Globus pallidus (tissue), 1 donor: Measurements from ENCODE around the gene MXRA8.

Experiments used
- DNase-seq: peaks from one replicate; pipeline ENCODE4 v3.0.0-alpha.2; 2015; ENCODE audit warnings: low spot score

MXRA8 gene

DNA sequence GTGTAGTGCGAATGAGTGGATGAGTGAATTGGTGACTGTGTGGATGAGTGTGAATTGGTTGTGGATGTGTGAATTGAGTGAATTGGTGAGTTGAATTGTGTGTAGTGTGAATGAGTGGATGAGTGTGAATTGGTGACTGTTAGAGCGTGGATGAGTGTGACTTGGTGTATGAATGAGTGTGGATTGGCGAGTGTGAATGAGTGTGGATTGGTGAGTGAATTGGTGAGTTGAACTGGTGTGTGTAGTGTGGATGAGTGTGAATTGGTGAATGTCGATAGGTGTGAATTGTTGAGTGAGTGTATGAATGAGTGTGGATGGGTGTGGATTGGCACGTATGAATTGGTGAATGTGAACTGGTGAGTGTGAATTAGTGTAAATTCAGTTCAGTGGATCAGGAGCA lies 9.0 kb upstream of the MXRA8 start:
- DNase-seq: no peak

DNA sequence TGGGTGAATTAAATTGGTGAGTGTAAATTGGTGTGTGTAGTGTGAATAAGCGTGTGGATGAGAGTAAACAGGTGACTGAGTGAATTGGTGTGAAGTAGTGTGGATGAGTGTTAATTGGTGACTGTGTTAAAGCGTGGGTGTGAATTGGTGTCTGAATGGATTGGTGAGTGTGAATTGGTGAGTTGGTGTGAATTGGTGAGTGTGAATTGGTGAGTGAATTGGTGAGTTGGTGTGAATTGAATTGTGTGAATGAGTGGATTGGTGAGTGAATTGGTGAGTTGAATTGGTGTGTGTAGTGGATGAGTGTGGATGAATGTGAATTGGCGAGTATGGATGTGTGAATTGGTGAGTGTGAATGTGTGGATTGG lies 8.3 kb upstream of the MXRA8 start:
- no peak for DNase-seq

DNA sequence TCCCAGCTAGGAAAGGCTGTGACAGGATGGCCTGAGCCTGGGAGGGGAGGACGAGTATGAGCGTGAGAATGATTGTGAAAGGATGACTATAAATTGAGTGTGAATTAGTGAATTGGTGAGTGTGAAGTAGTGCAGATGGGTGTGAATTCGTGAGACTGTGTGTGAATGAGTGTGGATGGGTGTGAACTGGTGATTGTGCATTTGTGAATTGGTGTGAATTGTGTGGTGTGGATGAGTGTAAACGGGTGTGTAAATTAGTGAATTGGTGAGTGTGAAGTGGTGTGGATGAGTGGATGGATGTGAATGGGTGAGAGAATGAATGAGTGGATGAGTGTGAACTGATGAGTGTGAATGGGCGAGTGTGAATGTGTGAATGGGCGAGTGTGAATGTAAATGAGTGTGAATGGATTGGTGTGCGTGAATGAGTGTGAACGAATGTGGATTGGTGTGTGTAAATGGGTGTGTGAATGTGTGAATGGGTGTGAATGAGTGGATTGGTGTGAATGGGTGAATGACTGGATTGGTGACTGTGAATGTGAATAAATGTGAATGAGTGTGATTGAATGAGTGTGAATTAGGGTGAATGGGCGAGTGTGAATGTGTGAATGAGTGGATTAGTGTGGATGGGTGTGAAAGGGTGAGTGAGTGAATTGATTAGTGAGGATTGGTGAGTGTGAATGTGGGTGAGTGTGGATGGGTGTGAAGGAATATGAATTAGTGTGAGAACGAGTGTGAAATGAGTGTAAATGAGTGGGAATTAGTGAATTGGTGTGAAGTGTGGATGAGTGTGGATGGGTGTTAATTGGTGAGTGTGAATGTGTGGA lies 7.7 kb upstream of the MXRA8 start:
- DNase-seq: no peak

GRCh38 chr1:1364266-1364665 lies 5.9 kb upstream of the MXRA8 start:
- DNase-seq: no peak

DNA sequence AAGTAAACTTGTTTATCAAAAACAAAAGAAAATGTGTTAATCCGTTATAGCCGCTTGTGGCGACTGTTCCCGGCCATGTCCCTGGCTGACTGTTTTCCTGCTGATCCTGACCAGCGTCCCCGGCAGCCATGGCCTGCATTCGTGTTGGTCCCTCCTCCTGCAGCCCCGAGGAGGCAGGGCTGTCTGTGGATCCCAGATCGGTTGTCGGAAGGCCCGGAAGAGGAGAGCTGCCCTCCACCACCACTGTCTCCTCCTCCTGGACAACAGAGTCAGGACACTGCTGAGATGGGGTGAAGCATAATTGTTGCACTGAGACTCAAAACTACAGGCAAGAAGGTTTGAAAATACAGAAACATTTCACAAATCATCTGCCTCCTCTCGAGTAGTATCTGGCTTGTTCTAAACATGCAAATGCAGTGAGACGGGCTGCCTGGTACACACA lies 3.6 kb upstream of the MXRA8 start:
- DNase-seq: no peak

DNA sequence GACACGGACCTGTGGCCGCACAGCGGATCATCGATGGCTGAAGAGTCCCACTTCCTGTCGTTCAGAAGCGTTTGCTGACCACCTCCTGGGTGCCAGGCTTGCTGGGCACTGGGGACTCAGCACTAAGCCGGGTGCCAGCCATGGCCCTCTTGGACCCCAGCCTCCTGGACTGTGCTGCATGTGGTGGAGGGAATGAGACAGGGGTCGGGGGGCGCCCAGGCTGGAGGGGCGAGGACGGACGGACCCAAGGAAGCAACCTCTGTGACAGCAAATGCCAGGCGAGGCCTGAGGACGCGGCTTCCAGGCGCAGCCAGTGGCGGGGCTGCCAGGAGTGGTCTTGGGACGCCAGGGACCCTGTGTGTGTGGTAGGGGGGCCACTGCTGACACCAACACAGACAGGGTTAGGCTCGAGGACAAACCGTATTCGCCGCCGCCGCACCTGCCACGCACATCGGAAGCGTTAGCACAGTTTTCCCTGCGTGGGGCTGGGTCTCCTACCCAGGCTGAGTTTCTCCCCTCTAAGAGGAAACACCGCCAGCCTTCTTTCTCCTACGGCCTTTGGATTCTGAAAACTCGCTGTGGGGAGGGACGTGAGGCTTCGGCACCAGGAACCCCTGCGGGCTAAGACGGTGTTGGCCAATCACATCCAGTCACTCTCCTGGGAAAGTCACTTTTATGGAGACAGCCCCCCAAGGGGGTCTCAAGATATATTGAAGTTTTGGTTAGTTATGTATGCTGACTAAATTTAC lies 3.1 kb upstream of the MXRA8 start:
- no peak for DNase-seq

DNA sequence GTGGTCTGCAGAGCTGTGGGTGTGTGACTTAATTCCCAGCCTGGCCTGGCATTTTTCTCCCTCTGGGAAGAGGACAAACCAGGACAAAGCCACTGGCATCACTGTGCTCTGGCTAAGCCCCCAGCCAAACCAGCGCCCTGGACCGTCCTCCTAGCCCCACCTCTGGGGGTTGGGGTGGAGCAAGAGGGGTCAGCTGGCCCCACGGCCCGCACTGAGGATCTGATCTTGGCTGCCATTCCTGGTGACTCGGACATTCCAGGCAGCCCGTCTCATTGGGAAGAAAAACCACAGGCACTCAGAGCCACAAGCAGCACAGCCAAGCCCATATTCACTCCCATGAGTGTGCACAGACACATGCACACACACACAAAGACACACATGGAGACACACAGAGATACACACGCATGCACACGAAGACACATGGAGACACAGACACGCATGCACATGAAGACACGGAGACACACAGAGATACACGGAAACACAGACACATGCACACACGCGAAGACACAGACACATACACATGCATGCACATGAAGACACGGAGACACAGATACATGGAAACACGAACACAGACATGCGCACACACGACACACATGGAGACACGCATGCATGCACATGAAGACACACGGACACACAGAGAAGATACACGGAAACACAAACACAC lies 2.3 kb upstream of the MXRA8 start:
- no peak for DNase-seq

DNA sequence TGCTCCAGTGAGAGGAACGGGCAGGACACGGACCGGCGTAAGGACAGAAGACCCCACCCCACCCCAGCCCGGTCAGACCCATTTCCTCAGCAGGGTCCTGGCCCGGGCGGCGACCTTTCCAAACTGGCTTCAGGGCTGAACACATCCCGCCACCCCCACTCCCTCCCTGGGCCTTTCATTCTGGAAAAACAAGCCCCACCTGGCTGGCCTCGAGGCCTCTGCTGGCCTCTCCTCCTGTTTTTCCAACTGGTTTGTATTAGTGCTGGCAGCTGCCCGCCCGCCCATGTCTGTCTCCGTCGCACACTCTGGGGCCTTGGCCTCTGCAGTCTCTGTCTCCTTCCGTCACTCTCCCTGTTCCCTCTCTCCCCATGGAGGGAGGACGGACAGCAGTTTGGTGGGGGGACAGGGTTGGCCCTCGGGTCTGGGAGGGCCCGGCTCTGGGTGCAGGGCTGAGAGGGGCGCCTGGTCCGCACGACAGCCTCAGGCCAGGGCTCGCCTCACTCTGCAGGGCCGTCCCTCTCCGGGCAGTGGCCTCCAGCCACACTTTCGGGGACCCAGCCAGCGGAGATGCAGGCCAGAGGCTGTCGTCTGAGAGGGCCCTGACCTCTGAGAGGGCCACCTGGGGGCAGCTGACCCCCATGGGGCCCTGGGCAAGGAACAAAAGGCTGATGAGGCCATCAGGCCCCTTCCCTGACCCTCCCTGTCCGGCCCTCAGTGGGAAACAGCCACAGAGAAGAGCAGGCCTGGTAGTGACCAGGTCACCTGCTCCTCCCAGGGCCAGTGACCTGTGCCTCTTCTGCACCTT lies 1.5 kb upstream of the MXRA8 start:
- DNase-seq: no peak

DNA sequence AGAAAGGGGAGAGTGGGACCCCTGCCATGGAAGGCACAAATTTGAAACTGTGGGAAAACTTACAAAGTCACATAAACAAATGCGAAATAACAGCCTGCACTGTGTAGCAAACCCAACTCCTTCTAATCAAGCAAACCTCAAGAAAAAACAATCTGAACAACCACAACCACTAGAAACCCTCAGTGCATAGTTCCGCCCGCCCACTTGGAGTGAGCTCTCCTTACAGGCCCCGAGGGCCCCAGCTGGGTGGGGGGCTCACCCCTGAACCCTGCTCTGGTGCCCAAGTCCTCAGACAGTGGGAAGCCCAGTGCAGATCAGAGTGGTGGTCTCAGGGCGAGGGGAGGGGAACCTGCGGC lies 931 bp upstream of the MXRA8 start:
- no peak for DNase-seq

DNA sequence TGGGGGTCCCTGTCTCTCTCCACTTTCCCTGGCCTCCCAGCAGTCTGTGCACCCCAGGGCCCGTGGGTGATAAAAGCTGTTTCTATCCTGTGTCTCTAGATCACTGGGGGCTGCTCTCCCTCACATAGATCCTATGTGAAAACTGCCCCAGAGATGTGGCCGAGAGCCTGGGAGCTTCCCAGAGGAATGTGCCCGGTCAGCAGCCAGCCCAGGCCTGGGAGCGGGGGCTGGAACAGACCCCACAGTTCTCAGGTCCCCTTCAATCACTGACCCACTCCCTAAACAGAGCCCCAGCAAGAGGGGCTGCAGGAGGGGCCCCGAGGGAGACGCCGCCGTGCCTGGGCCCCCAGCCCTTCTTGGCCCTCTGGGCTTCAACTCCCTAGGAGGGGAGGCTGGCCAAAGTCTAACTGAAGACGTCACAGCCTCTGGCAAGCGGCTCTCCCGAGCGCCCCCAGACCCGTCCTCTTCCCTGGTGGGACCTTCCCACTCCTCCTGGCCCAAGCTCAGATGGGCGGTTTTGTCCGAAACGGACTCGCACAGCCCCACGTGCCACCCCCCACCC lies 403 bp downstream of the MXRA8 start:
- DNase-seq: no peak

GRCh38 chr1:1356796-1357401 lies 1.5 kb downstream of the MXRA8 start:
- no peak for DNase-seq

- no peak for DNase-seq
These were observed 2.1 kb downstream of the MXRA8 start for GRCh38 chr1:1356166-1356795.

DNA sequence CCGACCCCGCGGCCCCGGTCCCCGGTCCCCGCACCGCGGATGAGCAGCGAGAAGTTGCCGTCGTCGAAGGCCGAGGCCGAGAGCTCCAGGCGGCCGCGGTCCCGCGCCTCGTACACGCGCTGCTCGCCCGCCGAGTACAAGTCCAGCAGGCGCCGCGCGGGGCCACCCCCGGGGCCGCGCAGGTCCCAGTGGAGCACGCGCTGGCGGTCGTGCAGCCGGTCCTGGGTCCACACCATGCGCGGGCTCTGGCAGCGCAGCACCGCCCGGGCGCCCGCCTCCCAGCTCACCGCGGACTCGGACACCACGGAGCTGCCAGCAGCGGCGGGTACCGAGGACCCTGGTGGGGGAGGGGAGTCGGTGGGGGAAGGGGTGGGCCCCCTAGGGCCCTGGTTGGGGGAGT lies 2.9 kb downstream of the MXRA8 start:
- no peak for DNase-seq

- DNase-seq: no peak
These were observed 3.8 kb downstream of the MXRA8 start for GRCh38 chr1:1354271-1355247.

GRCh38 chr1:1353389-1354151 lies 4.8 kb downstream of the MXRA8 start:
- no peak for DNase-seq

- no peak for DNase-seq
These were observed 5.5 kb downstream of the MXRA8 start for GRCh38 chr1:1352786-1353388.

DNA sequence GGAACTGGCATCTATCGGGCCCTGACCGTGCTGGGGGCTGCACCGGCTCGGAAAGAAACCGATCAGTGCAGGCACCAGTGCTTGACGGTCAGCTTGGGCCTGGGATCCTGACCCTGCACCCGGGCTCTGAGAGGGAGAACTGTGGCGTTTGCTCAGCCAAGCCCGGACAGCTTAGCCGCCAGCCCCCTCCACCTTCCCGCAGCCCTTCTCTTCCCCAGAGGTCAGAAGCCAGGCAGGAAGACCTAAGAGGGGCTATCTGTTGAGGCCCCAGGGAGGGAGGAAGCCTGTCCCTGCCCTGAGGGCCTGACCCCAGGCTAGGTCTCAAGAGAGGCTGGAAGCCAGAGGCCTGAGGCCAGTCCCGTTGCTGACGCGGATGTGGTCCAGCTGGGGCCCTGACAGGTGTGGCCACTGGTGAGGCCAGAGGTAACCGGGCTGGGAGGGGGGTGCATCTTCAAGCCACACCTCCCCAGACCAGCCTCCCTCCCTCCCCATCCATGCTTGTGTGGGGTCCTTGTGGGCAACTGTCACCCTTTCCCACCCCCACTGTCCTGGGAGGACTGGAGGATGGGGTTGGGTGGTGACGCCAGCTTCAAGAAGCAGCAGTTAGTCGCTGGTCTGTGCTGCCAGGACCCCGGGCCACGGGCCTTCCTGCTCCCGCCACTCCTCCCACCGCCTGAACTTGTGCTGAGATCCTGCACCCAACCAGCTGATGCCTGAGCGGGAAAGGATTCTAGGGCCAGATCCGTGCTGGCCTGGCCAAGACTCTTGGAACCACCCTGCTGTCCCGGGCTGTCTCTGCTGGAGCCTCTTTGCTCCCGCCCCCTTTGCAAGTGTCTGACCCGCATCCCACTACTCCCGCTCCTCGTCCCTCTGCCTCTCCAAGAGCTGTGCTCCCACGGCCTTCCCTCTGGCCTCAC lies 6.6 kb downstream of the MXRA8 start:
- DNase-seq: no peak
